ENCODE data around the gene EPHB1.

DNA sequence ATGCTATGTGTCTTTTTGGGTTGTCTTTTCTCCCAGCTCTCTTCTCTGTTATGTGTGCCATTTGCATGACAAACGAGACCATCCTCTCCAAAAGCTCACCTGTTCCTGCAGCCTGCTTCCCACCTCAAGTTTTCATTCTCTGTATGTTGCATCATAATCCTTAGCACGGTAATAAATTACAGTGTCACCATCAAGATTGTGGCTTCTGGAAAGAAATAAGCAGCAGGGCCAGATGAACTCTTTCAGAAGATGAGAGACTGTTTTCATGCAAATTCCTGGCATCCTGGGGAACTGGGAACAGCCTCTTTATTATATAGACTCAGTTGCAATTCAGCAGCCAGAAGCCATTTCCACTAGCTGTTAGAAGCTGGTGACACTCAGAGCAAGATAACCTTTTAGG is 436.7 kb downstream of the EPHB1 start:
- TF ChIP-seq, protein P1, sequence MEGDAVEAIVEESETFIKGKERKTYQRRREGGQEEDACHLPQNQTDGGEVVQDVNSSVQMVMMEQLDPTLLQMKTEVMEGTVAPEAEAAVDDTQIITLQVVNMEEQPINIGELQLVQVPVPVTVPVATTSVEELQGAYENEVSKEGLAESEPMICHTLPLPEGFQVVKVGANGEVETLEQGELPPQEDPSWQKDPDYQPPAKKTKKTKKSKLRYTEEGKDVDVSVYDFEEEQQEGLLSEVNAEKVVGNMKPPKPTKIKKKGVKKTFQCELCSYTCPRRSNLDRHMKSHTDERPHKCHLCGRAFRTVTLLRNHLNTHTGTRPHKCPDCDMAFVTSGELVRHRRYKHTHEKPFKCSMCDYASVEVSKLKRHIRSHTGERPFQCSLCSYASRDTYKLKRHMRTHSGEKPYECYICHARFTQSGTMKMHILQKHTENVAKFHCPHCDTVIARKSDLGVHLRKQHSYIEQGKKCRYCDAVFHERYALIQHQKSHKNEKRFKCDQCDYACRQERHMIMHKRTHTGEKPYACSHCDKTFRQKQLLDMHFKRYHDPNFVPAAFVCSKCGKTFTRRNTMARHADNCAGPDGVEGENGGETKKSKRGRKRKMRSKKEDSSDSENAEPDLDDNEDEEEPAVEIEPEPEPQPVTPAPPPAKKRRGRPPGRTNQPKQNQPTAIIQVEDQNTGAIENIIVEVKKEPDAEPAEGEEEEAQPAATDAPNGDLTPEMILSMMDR (IDR thresholded peaks at IDR 0.05; ENCODE audit: low read length): no peak
- TF ChIP-seq EZH2 (IDR thresholded peaks at IDR 0.05; ENCODE audit: borderline replicate concordance, low read length): no peak
